HUDEP-2 (cell line): ENCODE data around the gene KDM2A.
A peak's percentile ranks its signal among the peaks of the same experiment; 100 is the strongest.

Experiments
- DNase-seq, 76 experiments: peaks; one replicate each; lab custom pipeline; 2025; ENCODE audit not compliant: unreplicated experiment in 76 of 76; lab: John Stamatoyannopoulos, UW

The KDM2A gene

DNA sequence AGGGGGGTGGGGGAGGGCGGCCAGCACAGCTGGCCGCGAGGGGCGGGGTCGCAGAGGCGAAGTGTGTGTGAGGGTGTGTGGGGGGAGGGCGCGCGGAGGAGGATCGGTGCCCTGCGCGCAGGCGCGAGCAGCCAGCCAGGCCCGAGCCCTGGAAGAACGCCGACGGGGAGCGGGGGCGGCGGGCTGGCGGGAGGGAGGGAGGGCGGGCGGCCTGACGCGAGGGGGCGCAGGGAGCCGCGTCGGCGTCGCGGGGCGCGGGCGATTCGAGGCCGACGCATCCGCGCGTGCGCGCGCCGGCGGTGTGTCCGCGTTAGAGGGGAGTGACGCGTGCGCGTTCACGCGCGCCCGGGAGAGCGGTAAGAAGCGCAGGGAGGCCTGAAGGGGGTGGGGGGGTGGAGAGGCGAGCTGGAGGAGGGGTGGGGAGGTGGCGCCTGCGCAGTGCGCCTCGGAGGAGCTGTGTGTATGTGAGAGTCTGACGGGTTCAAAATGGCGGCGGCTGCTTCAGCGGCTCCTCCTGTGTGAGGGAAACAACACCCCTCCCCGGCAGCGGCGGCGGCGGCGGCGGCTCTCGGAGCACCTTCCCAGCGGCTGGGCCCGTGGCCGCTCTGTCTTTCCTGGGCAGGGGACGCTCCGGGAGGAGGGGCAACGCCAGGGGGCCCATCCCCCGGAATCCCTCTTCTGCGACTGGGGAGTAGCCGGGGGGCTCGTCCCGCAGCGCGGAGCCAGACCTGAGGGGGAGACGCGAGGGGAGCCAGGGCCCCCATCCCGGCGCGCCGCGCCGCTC is at the start of gene KDM2A:
TSS of gene KDM2A (plus strand) at position 463 of the 784 bp plus-strand sequence. CDS start 2,054 bp downstream, outside the sequence.
- peak; percentile 23 to 100 (median 97) for DNase-seq

DNA sequence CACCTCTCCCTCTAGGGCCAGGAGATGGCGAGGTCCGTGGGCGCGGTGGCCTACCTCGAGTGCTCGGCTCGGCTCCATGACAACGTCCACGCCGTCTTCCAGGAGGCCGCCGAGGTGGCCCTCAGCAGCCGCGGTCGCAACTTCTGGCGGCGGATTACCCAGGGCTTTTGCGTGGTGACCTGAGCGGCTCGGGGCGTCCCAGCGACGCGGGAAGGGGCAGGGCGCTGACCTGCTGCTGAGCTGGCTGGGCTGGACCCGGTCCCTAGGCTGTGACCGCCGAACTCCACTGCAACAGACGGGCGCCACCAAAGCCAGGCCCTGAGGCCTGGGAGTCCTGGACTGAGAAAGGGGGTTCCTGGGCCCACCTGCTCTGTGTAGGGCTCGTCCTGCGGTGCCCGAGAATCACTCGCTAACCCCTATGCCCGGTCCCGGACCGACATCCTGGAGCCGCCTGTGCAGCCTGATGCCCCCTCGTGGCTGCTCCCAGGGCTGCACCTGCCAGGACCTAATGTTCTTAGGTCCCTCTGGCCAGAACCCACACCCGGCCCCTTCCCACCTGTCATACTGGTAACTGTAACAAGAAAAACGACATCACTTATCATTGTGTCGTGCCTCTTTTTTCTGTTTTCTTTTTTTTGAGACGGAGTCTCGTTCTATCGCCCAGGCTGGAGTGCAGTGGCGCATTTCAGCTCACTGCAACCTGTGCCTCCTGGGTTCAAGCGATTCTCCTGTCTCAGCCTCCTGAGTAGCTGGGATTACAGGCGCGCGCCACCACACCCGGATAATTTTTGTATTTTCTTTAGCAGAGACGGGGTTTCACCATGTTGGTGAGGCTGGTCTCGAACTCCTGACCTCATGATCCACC is 47.4 kb upstream of the KDM2A start:
- DNase-seq: peak in 63 of 76 experiments; percentile 6 to 78 (median 51)

DNA sequence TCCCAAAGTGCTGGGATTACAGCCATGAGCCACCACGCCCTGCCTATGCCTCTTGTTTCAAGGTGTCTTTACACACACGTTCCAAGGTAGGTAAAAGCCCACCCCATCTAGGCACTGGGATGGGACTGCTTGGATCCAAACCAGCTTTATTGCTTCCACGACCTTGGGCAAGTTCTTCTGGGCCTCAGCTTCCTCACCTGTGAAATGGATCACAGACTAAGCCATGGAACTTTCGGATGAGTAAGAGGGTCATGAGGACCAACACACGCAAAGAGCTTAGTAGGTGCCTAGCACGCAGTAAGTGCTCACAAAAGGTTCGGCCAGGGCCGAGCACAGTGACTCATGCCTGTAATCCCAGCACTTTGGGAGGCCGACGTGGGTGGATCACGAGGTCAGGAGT is 46.8 kb upstream of the KDM2A start:
- no peak for DNase-seq

GRCh38 chr11:67073908-67074307 is 45.2 kb upstream of the KDM2A start:
- DNase-seq: no peak

DNA sequence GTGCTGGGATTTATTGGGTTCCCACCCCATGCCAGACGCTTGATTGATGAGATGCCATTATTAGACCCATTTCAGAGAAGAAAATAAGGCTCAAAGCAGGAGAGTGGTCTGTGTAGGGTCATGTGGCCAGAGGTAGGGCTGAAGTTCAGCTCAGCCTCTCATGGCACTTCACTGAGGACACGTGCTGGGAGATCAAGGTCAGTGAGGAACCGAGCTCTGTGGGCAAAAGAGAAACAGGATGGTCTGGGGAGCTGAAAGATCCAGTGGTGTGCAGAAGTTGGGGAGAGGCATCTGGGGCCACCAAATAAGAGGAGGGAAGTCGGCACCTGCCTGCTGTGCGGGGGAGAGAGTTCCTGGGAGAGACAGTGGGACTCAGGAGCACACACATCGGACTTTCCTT is 42.9 kb upstream of the KDM2A start:
- no peak for DNase-seq

DNA sequence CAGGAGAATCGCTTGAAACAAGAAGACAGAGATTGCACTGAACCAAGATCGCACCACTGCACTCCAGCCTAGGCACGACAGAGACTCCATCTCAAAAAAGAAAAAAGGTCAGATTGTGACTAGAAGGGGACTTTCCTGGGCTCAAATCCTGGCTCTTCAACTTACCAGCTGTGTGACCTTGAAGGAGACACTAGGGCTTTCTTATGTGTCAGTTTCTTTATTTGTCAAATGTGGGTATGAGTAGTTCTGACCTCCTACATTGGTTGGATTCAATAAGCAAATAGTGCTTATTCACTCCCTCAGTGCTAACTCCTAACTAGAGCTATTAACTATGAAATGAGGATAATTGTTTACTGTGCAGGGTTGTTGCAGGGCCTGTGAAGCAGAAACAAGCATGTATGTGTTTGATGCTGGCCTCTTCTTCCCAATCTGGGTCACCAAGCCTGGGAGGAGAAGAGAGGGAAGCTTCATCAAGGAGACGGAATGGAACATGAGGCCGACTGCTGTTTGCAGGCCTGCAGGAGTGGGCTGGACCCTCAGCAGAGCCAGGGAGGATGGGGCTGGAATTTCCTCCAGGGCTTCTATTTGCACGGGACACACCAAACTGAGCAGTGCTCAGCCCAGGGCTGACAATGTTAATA is 39.9 kb upstream of the KDM2A start:
- no peak for DNase-seq

GRCh38 chr11:67082071-67082791 is 36.8 kb upstream of the KDM2A start:
- DNase-seq: peak in 13 of 76 experiments; percentile 5 to 26 (median 11)

GRCh38 chr11:67083786-67084366 is 35.2 kb upstream of the KDM2A start:
- no peak for DNase-seq

GRCh38 chr11:67085617-67086016 is 33.4 kb upstream of the KDM2A start:
- no peak for DNase-seq

GRCh38 chr11:67090717-67091116 is 28.3 kb upstream of the KDM2A start:
- no peak for DNase-seq

DNA sequence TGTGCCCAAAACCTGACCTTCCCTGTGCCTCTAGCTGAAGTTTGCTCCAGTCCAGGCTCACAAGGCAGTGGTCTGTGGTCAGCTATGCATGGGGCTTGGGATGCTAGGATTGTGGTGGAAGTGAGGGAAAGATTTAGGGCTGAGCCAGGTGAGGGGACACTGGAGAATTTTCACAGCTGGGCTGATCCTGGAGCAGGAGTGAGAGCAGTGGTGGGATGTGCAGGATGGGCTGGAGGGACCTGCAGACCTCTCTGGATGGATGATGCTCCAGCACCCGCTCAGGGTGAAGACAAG is 23.9 kb upstream of the KDM2A start:
- no peak for DNase-seq

DNA sequence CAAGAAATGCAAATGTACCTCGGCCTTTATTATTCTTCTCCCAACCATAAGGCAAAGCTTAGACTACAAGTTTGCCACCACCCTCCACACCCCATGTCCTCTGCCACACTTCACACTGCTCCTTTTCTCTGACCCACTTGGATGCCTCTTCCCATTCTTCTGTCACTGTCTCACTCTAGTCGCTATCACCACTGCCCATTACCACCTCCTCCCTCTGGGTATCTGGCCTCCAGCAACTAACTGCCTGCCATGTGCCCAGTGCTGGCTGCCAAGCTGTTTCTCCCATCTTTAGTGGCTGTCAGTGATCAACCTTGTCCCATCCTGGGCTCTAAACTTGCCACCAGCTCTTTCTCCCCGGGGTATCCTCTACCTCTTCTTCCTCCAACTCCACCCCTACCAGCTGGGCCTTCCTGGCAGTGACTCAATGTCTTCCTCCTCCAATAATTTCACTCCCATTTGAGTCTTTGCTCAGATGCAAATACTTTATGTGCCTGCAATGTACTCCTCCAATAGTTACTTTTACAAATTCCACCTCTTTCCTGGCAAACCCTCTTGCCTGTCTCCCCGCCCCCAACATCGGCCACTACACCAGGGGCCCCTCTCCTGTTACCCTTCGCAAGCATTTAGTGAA is 20.1 kb upstream of the KDM2A start:
- peak in 8 of 76 experiments; percentile 4 to 41 (median 23) for DNase-seq

DNA sequence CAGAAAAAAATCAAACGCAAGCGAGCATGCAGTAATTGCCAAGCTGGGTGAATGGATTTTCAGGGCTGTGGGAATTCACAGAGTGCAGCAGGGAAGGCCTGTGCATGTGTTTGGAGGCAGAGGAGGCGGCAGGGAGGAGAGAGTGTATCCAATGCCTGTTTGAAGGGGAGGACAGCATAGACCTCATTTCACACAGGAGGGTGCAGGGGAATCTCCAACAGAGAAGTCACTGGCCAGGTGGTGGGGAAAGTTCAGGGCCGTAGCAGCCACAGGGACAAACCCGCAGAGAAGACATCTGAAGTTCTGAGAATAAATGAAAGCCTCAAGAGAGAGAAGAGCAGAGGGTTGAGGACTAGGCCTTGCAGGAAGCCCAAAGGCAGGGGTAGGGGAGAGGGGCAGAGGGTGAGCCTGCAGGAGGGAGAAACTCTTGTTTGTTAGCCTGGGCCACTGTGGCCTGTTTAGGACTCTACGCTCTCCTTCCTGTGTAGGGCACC is 19.2 kb upstream of the KDM2A start:
- DNase-seq: no peak

GRCh38 chr11:67102664-67103063 is 16.4 kb upstream of the KDM2A start:
- no peak for DNase-seq

DNA sequence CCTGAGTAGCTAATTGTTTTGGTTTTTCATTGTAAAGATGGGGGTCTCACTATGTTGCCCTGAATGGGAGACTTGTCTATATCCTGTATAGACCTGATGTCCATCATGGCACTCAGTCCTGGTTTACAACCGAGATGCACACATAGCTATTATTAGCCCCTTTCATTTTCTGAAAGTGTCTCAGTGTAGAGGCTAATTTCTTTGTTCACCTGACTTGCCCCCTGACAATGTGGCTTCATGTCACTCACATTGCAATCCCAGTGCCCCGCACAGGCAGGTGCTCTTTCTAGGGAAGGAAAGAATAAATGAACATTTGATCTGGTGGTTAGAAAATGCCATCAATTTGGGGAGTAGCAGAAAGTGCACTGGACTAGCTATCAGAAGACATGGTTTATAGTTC is 13.1 kb upstream of the KDM2A start:
- DNase-seq: no peak

DNA sequence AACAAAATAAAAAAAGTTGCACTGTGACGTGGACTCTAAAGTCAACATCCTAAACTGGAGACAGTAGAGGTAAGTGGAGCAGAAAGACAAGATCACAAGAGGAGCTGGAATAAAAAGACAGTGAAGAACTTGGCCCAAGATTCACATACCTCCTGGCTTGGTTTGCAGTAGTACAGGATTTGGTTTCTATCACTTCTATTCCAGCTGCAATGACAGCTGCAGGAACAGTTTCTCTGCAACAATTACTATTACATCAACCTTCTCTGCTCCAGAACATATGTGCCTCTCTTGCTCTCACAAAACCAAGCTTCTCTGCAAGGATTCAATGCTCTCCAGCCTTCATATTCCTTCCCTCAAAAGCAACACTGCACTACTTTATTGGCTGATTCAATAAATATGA is 7.8 kb upstream of the KDM2A start:
- no peak for DNase-seq

GRCh38 chr11:67113231-67113721 is 5.8 kb upstream of the KDM2A start:
- no peak for DNase-seq

- DNase-seq: no peak
Observed at GRCh38 chr11:67114275-67114896, 4.7 kb upstream of the KDM2A start.

DNA sequence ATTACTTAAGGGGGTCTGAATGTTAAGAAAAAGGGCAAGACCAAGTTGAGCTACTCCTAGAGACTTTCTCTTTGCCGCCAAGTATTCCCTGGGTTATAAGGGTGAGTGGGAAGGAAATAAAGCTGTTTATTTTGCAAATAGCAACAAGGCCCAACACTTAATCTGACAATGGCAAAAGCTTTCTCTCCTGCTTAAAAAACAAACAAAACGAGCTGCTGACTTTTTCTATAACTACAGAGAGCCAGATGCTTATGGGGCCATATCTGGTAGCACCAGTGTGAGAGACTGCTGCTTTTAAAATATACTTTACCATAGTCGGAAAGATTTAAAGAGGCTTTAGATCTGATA is 2.3 kb upstream of the KDM2A start:
- no peak for DNase-seq
